Astrocyte of the hippocampus (primary cell): ENCODE measurements around the gene CHIC2.
A peak's percentile ranks its signal among the peaks of the same experiment; 100 is the strongest.

ENCODE experiments used
- DNase-seq: peaks from one replicate; pipeline ENCODE4 v3.0.0; 2011; ENCODE audit warnings: low read depth, low spot score

Gene CHIC2

GRCh38 chr4:54011201-54011600, 53.2 kb downstream of the CHIC2 start:
- DNase-seq = no peak

DNA sequence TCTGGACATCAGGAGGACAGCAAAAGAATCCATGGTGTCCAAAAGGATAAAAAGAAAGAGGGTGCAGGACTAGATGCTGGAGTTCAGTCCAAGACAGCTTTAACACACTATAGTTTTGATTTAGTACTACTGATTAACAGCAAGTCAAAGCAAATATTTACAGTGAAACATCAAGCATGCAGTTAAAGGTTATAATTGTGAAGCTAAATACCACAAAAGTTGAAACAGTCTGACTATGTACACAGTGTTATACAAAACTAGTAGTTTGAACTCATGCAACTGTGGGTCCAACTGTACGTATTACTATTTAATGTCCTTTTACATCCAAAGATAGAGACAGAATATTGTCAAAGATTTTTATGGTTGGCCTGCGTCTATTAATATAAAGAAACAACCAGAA, 57.6 kb downstream of the CHIC2 start:
- DNase-seq = no peak

DNA sequence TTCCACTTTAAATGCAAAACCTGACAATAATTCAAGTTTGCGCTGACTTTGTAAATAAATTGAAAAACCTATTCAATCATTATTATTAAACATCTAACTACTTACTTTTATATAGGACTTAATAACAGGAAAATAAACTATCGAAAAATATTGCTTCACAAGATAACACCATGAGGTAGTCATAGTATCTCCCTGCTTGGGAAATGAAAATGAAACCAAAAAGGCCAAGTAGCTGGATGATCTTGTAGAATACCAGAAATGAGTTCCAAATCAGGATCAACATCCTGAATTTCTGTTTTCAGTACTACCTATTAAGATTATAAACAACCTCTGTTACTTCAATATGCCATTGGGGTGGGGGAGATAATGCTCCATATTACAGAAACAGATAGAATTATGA, 58.9 kb downstream of the CHIC2 start:
- DNase-seq = no peak

- no peak for DNase-seq
Measured at GRCh38 chr4:54004463-54004862, 59.9 kb downstream of the CHIC2 start.

- peak; percentile 65 for DNase-seq
Measured at GRCh38 chr4:54001668-54002365, 62.6 kb downstream of the CHIC2 start.

DNA sequence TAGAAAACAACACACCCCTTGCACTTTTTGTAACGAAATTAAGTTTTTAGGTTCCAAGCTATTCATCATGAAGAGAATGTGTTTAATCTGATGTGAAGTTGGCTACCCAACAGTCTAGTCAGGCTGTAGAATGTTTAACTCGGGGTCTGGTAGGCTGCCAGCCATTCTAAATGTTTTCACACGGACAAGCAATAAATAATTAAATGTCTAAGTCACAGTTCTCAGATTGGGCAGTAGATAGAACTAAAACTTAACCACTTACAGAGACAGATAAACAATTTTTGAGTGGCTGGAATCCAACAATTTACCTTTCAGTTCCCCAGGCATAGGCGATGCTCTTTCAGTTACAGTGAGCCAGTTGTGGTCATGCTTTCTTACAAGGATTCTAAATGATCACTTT, 66.5 kb downstream of the CHIC2 start:
- DNase-seq = peak; percentile 75

GRCh38 chr4:53994382-53995102, 69.9 kb downstream of the CHIC2 start:
- DNase-seq = no peak

DNA sequence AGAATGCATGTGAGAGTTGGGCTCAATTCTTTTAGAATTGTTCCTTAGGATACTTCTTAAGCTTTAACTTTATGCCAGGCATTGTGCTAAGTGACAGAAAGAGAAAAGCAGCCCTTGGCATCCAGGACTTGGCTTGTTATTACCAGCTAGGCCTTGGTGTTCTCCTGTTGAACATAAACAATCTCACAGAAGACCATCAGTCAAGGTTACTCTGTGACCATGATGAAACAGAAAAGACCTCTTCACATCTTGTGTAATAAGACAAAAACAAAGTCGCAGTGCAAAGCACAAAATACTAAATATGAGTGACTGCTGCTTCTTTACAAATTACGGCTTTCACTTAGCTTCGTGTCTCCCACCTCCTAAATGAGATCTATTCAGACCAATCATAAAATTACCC, 71.6 kb downstream of the CHIC2 start:
- no peak for DNase-seq

DNA sequence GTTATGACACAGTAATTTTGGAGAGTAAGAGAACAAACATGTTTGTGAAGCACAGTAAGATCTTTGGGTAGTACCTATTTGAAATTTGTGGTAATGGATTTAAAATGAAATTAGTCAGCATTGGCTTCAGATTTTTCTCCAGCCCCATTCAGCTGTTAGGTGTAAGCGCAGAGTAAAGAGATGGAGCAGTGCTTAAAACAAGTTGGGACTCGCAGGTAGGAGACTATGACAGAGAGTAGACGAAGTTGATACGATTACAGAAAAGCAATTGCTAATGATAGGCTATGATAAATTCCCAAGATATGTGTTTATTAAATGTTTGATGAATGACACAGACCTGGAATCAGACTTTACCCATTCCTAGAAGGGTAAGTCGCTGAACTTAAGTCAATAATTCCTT, 72.6 kb downstream of the CHIC2 start:
- DNase-seq = no peak

GRCh38 chr4:53990641-53991040, 73.8 kb downstream of the CHIC2 start:
- no peak for DNase-seq

DNA sequence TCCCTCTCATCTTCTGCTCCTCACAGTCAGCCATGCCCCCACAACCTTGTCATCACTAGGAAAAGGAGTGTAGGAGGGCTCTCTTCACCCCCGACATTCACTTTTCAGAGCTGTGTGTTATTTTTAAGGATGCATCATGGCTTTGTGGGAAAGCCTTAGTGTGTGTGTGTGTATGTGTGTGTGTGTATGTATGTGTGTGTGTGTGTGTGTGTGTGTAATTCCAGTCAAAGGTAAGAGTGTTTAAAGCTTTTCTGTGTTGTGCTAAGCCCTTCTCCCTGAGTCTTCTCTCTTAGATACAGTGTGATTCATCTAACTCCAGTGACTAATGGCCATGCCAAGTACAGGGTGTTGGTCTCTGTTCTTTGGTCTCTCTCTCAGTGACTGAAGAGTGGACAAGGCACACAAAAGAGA, 76.6 kb downstream of the CHIC2 start:
- peak; percentile 73 for DNase-seq

- DNase-seq = no peak
Measured at GRCh38 chr4:53986062-53986461, 78.3 kb downstream of the CHIC2 start.

DNA sequence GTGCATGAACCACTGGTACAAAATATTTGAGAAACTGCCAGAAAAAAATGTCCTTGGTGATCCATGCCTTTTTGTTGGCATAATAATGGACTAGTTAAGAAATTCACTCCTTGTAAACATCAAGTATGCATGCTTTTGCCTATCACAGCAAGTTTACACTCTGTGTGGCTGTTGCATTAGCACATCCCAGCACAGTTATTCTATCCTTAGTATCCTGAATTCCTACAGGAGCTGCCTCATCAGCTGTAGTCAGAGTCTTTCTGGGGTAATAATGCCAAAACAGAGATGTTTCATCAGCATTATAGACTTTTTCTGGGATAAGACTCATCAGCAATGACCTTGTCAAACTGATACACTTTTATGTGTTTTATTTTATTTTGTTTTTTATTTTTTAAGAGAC, 82.8 kb downstream of the CHIC2 start:
- no peak for DNase-seq

DNA sequence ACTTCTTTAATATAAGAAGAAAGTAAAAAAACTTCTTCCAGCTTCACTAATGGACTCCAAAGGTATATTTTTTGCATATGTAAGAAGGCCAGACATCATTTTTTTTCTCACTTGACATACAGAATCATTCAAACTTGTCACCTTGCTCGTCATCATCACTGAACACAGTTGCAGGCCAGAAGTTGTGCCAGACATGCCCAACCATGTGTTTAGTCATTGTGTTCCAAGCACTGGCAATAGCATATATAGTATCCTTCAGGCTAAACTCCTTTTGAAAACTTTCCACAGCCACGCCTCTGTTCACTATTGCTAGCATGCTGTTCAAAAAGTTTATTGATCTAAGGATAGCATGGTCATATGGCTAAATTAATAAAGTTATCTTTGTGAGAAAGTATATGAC, 83.3 kb downstream of the CHIC2 start:
- DNase-seq = no peak

DNA sequence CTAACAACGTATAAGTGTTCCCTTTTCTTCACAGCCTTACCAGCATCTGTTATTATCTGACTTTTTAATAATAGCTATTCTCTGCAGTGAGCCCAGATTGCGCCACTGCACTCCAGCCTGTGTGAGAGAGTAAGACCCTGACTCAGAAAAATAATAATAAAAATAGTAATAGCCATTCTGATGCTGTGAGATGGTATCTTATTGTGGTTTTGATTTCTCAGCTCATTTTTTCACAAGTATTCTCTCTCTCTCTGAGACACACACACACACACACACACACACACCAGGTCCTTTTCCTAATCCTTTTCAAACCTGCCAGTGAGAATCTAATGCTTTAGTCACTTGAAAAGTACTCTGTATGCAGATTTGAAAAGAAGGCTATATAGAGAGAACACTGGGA, 89.8 kb downstream of the CHIC2 start:
- DNase-seq = no peak

DNA sequence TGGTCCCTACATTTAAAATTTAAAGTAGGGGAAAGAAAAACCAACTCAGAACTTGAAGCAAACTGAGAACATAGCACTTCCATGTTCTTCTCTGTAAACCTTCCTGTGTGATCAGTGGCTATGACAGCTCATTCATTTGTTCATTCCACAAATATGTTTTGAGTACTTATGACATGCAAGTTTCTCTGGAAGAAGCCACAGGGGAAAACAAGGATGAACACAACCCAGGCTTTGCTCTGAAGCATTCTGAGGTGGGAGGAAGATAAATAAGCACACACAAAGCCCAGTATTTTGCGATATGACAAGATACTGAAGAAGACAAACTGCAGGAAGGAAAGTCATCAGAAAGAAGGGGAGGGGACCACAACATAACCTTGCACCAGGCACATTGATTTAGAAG, 96.4 kb downstream of the CHIC2 start:
- DNase-seq = no peak

DNA sequence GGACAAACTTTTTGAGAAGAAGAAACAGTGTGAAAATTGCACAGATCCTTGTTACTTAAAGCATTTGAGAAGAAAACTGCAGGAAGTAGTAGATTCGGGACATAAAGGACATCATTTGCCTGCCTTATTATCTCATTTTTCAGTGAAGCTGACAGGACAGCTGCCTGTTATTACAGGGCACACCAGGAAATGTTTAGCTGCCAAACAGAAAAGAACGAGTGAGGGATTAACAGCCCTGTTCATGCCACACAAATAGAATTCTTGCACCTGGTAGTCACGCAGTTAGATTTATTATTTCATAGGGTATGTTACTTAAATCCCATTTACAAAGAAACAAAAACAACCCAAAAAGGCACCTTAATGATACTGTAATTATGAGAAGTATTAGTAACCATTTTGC, 100.6 kb downstream of the CHIC2 start:
- DNase-seq = peak; percentile 15

GRCh38 chr4:53963336-53963735, 101.1 kb downstream of the CHIC2 start:
- DNase-seq = no peak

DNA sequence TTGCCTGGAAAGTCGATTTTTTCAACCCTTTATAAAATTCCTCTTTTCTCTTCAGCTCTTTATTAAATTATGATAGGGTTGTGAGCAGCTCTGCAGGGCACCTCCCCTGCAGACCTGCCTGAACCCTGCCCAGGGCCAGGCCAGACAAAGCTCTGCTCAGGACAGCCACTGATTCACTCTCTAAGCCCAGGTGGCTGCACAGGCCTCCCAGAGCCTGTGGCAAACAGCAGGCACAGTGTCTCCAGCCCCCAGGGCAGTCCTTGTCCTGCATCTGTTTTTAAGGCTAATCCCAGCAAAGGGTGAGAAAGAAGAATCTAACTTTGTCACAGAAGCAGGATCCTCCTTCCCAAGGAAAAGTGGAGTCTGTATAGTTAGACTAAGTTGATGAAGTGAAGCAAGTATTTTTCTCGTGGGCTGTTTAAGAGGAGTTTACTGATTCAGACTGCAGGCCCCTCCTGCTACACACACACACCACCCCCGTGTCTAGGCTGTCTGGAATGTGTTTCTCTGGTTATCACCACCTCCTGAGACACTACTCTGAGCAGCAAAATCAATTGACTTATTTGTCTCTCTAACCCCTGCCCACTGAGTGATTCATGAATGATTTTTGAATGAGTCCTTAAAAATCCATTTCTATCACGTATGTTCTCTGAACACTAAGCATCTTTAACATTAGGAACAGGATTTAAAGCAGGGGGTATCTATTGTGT, 101.7 kb downstream of the CHIC2 start:
- DNase-seq = peak; percentile 75

- no peak for DNase-seq
Measured at GRCh38 chr4:53961351-53961750, 103.1 kb downstream of the CHIC2 start.

DNA sequence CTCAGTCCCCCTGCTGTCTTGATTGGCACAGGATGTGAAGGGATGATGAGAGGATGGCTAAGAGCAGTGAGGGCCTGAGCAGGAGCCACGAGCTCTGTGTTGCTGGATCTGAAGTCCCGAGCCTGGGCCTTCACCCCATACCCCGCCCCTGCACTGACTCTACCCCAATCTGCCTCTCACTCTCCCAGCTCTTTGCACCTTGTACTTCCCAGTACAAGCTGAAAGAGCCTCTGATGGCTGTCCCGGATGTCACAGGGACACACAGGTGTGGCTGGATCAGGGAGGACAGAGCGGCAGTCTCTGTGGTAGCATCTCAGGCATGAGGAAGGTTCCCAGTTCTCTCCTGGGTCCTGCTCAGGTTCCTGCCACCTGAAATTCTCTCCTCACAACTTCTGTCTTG, 103.6 kb downstream of the CHIC2 start:
- DNase-seq = no peak
